ENCODE measurements around the gene CD101. TPM values are rescaled to one million over a fixed set of nuclear protein-coding genes. Genes with fewer than 3 reads are reported as not detected.

The CD101 gene
- total RNA-seq, 1 donor = 0.09 TPM

GRCh38 chr1:117044217-117044616, 42.7 kb downstream of the CD101 start:
- no peak for DNase-seq (ENCODE audit: low read depth)
- no peak for TF ChIP-seq CTCF (IDR thresholded peaks at IDR 0.05; ENCODE audit: insufficient read depth, low read length)
- no peak overlapping the region for H3K4me3 ChIP-seq (ENCODE audit: low read depth, low read length)

DNA sequence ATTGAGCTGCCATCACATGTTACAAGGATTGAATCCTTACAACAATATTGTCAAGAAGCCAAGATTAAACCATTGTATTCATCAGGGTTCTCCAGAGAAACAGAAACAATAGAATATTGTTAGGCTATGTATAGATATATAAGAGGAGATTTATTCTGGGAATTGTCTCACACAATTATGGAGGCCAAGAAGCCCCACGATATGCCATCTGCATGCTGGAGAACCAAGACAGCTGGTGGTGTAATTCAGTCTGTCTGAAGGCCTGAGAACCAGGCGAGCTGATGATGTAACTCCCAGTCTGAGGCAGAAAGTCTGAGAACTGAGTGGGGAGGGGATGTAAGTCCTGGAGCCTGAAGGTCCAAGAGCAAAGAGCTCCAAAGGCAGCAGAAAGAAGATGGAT, 44.1 kb downstream of the CD101 start:
- no peak overlapping the region for H3K4me3 ChIP-seq (ENCODE audit: low read depth, low read length)
- peak; percentile 53 for DNase-seq (ENCODE audit: low read depth)
- no peak for TF ChIP-seq CTCF (IDR thresholded peaks at IDR 0.05; ENCODE audit: insufficient read depth, low read length)

- H3K4me3 ChIP-seq (ENCODE audit: low read depth, low read length) = no peak overlapping the region
- no peak for TF ChIP-seq CTCF (IDR thresholded peaks at IDR 0.05; ENCODE audit: insufficient read depth, low read length)
- DNase-seq (ENCODE audit: low read depth) = no peak
Measured at GRCh38 chr1:117046781-117047180, 45.2 kb downstream of the CD101 start.

- no peak overlapping the region for H3K4me3 ChIP-seq (ENCODE audit: low read depth, low read length)
- TF ChIP-seq CTCF (IDR thresholded peaks at IDR 0.05; ENCODE audit: insufficient read depth, low read length) = no peak
- no peak for DNase-seq (ENCODE audit: low read depth)
Measured at GRCh38 chr1:117047271-117047670, 45.7 kb downstream of the CD101 start.

DNA sequence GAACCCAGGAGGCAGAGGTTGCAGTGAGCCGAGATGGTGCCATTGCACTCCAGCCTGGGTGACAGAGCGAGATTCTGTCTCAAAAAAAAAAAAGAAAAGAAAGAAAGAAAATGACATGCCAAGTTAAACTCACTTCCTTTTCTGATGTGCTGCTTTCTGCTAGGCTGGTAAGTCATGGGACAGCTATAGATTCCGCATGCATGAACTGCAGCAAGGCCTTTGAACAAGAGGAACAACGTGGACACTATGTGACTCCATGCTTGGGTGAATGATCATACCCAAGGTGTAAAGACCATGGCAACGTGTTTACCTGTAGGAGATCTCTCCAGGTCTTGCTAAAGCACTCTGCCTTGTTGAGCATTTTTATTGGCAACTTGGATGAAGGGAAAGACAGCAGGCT, 48.3 kb downstream of the CD101 start:
- H3K4me3 ChIP-seq (ENCODE audit: low read depth, low read length) = no peak overlapping the region
- DNase-seq (ENCODE audit: low read depth) = no peak
- no peak for TF ChIP-seq CTCF (IDR thresholded peaks at IDR 0.05; ENCODE audit: insufficient read depth, low read length)

DNA sequence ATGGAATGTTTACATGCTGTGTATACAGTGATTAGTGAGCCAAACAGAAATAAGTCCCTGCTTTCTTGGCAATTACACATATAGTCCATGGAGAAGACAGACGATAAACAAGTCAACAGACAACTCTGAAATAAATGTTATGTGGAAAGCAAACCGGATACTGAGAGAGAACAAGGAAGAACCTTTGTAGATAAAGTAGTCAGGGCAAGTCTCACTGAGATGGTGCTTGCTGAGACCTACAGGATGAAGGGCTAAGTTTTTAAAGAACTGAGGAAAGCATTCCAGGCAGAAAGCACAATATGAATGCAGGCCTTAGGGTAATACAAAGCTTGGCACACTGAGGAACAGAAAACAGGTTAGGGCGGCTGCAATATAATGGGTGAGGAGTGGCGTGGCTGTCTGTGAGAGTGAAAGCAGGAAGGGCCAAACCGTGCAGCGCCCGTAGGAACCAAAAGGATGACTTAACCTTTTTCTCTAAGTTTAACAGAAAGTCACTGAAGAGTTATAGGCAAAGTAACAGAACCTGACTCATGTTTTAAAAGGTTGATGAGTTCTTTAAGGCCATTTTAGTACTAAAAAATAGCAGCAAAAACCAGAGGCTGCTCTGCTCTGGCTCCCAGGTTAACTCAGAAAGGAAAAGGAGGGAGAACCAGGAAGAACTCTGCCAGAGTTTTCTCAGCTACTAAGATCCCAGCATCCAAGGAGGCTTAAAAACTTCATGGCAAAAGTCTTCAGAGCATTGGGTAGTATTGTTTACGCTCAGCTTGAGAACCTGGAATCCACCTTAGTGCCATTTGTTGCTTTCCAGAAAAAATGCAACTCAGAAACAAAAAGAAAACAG, 49.9 kb downstream of the CD101 start:
- no peak for TF ChIP-seq CTCF (IDR thresholded peaks at IDR 0.05; ENCODE audit: insufficient read depth, low read length)
- no peak for DNase-seq (ENCODE audit: low read depth)
- H3K4me3 ChIP-seq (ENCODE audit: low read depth, low read length) = no peak overlapping the region

DNA sequence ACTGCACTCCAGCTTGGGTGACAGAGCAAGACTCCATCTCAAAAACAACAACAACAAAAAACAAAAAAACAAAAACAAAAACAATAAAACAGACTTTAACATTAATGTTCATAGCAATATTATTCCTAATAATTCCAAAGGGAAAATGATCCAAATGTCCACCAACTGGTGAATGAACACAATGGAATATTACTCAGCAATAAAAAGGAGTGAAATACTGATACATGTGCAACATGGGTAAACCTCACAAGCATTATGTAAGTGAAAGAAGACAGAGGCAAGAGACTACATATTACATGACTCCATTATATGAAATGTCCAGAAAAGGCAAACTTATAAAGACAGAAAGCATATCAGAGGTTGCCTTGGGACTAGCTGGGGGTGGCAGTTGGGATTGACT, 52.5 kb downstream of the CD101 start:
- TF ChIP-seq CTCF (IDR thresholded peaks at IDR 0.05; ENCODE audit: insufficient read depth, low read length) = no peak
- DNase-seq (ENCODE audit: low read depth) = no peak
- no peak overlapping the region for H3K4me3 ChIP-seq (ENCODE audit: low read depth, low read length)
